ENCODE data around the gene AHRR. TPM values are rescaled to one million over a fixed set of nuclear protein-coding genes. Genes with fewer than 3 reads are reported as not detected.

Gene AHRR
- total RNA-seq, 1 experiment from 2014 or later = 3.2 TPM

DNA sequence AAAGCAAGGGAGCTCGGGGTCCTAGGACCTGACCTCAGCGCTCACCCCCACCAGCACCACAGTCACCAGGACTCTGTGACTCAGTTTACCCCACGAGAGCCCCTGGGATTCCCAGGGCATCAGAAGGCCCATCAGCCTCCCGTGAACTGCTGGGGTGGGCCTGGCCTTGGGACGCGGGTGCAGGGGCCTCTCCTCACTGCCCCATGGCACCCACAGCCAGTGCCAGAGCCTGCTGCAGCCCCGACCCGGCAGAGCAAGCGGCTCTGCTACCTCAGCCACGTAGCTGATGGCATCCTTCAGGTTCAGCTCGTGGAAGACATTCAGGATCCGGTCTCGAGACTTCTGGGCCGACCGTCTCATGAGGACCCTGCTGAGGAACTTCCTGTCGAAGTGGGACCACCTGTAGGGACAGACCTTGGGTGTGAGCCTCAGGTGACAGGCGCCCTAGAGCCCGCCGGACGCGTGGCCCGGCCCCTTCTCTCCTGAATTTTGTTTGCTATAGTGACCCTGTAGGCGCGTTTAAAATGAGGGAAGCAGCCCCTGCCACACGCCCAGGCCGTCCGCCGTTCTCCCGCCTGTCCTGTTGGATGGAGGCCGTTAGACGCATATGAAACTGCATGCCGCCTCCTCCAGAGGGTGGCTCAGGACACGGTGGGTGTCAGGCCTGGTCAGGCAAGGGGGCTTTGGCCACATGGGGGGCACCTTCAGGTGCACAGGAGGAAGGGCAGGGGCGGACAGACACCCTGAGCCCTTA, 158.2 kb downstream of the AHRR start:
- ChIA-PET POLR2A (interaction anchor here (0.6 to 0.9 kb wide), 2 partner anchors 8 to 80 kb away, joined by 3 read pairs; no protein-coding TSS in a partner anchor), CTCF (no interaction called here)
- H3K27ac Mint-ChIP-seq (ENCODE audit: low read depth, unreplicated experiment) = no peak overlapping the region
- TF ChIP-seq, protein P1, sequence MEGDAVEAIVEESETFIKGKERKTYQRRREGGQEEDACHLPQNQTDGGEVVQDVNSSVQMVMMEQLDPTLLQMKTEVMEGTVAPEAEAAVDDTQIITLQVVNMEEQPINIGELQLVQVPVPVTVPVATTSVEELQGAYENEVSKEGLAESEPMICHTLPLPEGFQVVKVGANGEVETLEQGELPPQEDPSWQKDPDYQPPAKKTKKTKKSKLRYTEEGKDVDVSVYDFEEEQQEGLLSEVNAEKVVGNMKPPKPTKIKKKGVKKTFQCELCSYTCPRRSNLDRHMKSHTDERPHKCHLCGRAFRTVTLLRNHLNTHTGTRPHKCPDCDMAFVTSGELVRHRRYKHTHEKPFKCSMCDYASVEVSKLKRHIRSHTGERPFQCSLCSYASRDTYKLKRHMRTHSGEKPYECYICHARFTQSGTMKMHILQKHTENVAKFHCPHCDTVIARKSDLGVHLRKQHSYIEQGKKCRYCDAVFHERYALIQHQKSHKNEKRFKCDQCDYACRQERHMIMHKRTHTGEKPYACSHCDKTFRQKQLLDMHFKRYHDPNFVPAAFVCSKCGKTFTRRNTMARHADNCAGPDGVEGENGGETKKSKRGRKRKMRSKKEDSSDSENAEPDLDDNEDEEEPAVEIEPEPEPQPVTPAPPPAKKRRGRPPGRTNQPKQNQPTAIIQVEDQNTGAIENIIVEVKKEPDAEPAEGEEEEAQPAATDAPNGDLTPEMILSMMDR (IDR thresholded peaks at IDR 0.05; ENCODE audit: unreplicated experiment) = no peak
- DNase-seq (ENCODE audit: unreplicated experiment) = no peak
- peaks cover 11% of the 10 kb centered on the region for H3K36me3 Mint-ChIP-seq (ENCODE audit: insufficient read depth, unreplicated experiment)
- intact Hi-C loops (cut with micrococcal nuclease) = loop anchor here (10.0 kb wide), 1 partner anchor 435 kb away; no protein-coding TSS in a partner anchor
- no TSS peak for BruUV-seq (replicated peaks)
- H3K27me3 Mint-ChIP-seq (ENCODE audit: insufficient read depth, unreplicated experiment) = peaks cover 14% of the 10 kb centered on the region
- H3K4me3 Mint-ChIP-seq (ENCODE audit: unreplicated experiment) = no peak overlapping the region
- H3K9me3 Mint-ChIP-seq (ENCODE audit: unreplicated experiment) = no peaks in the 10 kb centered on the region
- no peaks in the 10 kb centered on the region for H3K4me1 Mint-ChIP-seq (ENCODE audit: insufficient read depth, unreplicated experiment)

DNA sequence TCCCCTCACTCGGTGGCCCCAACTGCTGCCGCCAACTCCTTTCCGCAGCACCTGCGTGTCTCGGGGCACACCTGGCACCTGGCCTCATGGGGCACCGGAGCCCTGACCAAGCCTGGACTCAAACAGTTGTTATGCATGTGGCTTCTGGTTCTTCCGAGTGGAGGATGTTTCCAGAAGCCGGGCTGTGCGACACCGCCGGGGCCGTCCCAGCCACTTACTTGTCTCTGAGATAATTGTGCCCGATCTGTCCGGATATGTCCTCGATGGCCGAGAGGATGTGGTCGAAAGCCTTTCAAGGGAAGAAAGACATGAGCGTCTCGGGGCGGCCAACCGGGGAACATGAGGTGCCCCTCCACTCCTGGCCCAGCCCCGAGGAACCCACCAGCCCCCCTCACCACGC, 159.8 kb downstream of the AHRR start:
- ChIA-PET POLR2A (no interaction called here), CTCF (interaction anchor here (0.7 kb wide), 1 partner anchor 86 kb away, joined by 3 read pairs; no protein-coding TSS in a partner anchor)
- Mint-ChIP-seq H3K9me3 (ENCODE audit: unreplicated experiment) (no peaks in the 10 kb centered on the region), H3K4me3 (ENCODE audit: unreplicated experiment) (no peak overlapping the region), H3K27ac (ENCODE audit: low read depth, unreplicated experiment) (no peak overlapping the region), H3K36me3 (ENCODE audit: insufficient read depth, unreplicated experiment) (peaks cover 11% of the 10 kb centered on the region), H3K4me1 (ENCODE audit: insufficient read depth, unreplicated experiment) (no peaks in the 10 kb centered on the region), H3K27me3 (ENCODE audit: insufficient read depth, unreplicated experiment) (peaks cover 14% of the 10 kb centered on the region)
- TF ChIP-seq, protein P1 (IDR thresholded peaks at IDR 0.05; ENCODE audit: unreplicated experiment) = no peak
- BruUV-seq (replicated peaks) = no TSS peak
- no peak for DNase-seq (ENCODE audit: unreplicated experiment)
- intact Hi-C loops (cut with micrococcal nuclease) = no loop called here

DNA sequence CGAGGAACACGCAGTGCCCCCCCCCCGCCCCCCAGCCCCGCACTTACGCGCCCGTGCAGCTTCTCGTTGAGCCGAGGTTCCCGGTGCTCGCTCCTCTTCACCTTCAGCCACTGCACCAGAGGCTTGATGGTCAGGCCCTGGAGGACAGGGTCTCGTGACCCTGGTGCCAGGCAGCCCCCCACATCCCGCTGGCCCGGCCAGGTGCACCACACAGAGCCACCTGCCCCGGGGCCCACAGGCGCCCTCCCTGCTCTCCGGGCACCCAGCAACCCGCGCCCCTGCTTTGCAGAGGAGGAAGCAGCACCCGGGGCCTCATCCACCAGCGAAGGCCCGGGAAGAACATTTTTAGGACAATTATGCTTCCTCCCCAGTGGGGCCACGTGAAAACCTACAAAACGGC, 160.5 kb downstream of the AHRR start:
- BruUV-seq (replicated peaks) = no TSS peak
- H3K4me3 Mint-ChIP-seq (ENCODE audit: unreplicated experiment) = no peak overlapping the region
- H3K27ac Mint-ChIP-seq (ENCODE audit: low read depth, unreplicated experiment) = no peak overlapping the region
- no peak for DNase-seq (ENCODE audit: unreplicated experiment)
- peaks cover 11% of the 10 kb centered on the region for H3K36me3 Mint-ChIP-seq (ENCODE audit: insufficient read depth, unreplicated experiment)
- ChIA-PET POLR2A (no interaction called here), CTCF (interaction anchor here (0.7 kb wide), 1 partner anchor 87 kb away, joined by 3 read pairs; no protein-coding TSS in a partner anchor)
- H3K4me1 Mint-ChIP-seq (ENCODE audit: insufficient read depth, unreplicated experiment) = no peaks in the 10 kb centered on the region
- intact Hi-C loops (cut with micrococcal nuclease) = no loop called here
- peaks cover 10% of the 10 kb centered on the region for H3K27me3 Mint-ChIP-seq (ENCODE audit: insufficient read depth, unreplicated experiment)
- TF ChIP-seq, protein P1 (IDR thresholded peaks at IDR 0.05; ENCODE audit: unreplicated experiment) = no peak
- H3K9me3 Mint-ChIP-seq (ENCODE audit: unreplicated experiment) = no peaks in the 10 kb centered on the region

DNA sequence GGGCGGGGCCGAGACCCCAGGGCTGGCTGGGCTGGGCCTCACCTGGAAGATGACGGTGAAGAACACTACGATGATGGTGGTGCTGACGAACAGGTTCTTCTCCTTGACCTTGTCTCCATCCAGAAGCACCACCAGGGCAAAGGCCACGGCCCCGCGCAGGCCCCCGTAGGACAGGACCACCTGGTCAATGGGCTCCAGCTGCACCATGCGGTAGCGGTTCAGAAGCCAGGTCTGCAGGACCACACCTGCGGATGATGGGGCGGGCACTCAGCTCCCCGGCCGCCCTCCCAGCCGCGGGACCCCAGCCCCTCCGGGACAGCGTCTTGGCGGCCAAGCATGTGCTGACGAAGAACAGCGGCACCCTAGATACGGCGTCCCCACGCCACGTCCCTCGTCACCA, 161.0 kb downstream of the AHRR start:
- TF ChIP-seq, protein P1 (IDR thresholded peaks at IDR 0.05; ENCODE audit: unreplicated experiment) = no peak
- ChIA-PET CTCF (no interaction called here), POLR2A (no interaction called here)
- H3K36me3 Mint-ChIP-seq (ENCODE audit: insufficient read depth, unreplicated experiment) = peaks cover 6% of the 10 kb centered on the region
- H3K9me3 Mint-ChIP-seq (ENCODE audit: unreplicated experiment) = no peaks in the 10 kb centered on the region
- peaks cover 5% of the 10 kb centered on the region for H3K27me3 Mint-ChIP-seq (ENCODE audit: insufficient read depth, unreplicated experiment)
- intact Hi-C loops (cut with micrococcal nuclease) = no loop called here
- H3K27ac Mint-ChIP-seq (ENCODE audit: low read depth, unreplicated experiment) = no peak overlapping the region
- H3K4me3 Mint-ChIP-seq (ENCODE audit: unreplicated experiment) = no peak overlapping the region
- no peaks in the 10 kb centered on the region for H3K4me1 Mint-ChIP-seq (ENCODE audit: insufficient read depth, unreplicated experiment)
- DNase-seq (ENCODE audit: unreplicated experiment) = no peak
- BruUV-seq (replicated peaks) = no TSS peak
